ENCODE data around the gene DNAJB6.

DNA sequence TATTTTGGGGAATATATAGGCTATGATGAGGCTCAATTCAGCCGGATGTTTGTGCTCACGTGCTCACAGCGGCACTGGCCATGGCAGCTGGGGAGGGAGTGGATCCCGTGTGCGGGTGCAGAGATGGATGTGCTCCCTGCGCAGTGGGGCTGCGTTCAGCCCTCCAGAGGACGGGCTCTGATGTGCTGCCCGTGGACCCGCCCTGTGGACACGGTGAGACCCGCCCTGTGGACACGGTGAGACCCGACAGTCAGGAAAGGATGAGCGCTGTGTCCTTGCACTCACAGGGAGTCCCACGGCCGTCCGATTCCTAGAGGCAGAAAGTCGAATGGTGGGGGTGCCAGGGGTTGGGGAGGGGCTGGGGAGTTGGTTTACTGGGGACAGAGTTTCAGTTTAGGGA lies 89.0 kb downstream of the DNAJB6 start:
- TF ChIP-seq, protein P1, sequence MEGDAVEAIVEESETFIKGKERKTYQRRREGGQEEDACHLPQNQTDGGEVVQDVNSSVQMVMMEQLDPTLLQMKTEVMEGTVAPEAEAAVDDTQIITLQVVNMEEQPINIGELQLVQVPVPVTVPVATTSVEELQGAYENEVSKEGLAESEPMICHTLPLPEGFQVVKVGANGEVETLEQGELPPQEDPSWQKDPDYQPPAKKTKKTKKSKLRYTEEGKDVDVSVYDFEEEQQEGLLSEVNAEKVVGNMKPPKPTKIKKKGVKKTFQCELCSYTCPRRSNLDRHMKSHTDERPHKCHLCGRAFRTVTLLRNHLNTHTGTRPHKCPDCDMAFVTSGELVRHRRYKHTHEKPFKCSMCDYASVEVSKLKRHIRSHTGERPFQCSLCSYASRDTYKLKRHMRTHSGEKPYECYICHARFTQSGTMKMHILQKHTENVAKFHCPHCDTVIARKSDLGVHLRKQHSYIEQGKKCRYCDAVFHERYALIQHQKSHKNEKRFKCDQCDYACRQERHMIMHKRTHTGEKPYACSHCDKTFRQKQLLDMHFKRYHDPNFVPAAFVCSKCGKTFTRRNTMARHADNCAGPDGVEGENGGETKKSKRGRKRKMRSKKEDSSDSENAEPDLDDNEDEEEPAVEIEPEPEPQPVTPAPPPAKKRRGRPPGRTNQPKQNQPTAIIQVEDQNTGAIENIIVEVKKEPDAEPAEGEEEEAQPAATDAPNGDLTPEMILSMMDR (IDR thresholded peaks at IDR 0.05): no peak
- no peak for TF ChIP-seq POLR2A (IDR thresholded peaks at IDR 0.05)

All from lower leg skin (tissue), 3 donors.